GM18867 (cell line): ENCODE measurements around the gene MARS1.
"Not testable (repeated sequence)": the region's sequence is repeated elsewhere in the genome, so short reads cannot be mapped to it uniquely, and the experiment has no call there.

Experiments
- ATAC-seq: cut with Tn5 transposase; IDR thresholded peaks from one replicate; pipeline ENCODE4 v1.9.1; 2021; ENCODE audit warnings: mild to moderate bottlenecking, moderate library complexity; ENCODE audit not compliant: unreplicated experiment

The MARS1 gene

GRCh38 chr12:57547288-57548012 is 59.6 kb downstream of the MARS1 start:
- ATAC-seq = no peak

GRCh38 chr12:57548013-57548315 is 60.1 kb downstream of the MARS1 start:
- ATAC-seq = no peak

DNA sequence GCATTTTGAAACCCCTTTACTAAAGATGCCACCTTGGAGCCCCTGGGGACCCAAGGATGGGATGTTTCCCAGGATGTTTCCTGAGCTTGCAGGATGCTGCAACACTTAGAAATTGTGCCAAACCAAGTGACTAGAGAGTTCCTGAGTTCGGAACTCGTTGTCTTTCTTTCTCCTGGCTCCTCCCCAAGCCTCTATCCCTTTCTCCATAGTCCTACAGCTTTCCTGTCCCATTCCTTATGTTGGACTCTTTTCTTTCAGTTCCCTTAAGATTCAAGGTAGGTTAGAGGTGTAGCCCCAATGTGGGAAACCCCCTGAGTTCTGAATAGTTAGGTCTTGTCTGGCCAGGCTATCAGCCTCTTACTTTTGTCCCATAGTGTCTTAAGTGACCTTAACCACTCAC is 60.6 kb downstream of the MARS1 start:
- ATAC-seq = no peak

- ATAC-seq = no peak
Observed at GRCh38 chr12:57549203-57549908, 61.5 kb downstream of the MARS1 start.

- ATAC-seq = no peak
Observed at GRCh38 chr12:57549909-57550640, 62.2 kb downstream of the MARS1 start, which contains the start of gene KIF5A. Gene KIF5A, plus strand, starts transcription at chr12:57550044. Its CDS starts 228 bp downstream, at chr12:57550272.

DNA sequence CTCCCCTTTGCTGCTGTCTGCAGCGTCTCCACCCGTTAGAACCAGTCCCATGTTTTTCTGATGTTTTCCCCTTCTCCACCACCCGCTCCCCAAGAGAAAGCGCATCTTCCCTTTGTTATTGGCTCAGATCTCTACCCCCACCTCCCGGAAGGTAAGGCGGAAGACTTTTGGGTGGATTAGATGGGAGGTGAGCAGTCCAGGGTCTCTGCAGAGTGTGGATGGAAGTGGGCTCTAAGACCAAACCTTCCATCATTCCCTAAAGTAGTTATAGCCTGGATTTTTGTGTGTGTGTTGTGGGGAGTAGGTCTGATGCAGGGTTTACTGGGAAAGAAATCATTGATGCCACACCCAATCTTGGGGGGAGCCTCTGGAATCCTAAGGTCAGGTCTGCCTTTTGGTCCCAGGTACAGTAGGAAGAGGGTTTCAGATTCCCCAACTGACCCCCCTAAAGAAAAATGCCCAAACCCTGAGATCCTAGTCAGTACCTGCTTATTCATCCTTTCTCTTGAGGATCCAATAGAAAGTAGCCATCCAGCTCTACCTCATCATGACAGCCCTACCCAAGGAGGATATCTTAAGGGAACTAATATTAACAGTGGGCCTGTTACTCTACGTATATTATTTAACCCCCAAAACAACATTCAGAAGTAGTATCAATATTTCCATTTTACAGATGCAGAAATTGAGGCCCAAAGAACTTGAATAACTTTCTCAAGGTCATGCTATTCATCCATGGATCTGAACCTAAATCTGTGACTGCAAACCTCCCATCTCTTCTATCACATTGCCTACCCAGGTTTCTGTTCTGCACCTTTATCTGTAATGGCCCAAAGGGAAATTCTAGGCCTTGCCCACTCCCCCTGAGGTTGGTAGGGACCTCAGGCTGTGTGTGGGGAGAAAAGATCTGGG is 63.0 kb downstream of the MARS1 start:
- ATAC-seq = no peak

DNA sequence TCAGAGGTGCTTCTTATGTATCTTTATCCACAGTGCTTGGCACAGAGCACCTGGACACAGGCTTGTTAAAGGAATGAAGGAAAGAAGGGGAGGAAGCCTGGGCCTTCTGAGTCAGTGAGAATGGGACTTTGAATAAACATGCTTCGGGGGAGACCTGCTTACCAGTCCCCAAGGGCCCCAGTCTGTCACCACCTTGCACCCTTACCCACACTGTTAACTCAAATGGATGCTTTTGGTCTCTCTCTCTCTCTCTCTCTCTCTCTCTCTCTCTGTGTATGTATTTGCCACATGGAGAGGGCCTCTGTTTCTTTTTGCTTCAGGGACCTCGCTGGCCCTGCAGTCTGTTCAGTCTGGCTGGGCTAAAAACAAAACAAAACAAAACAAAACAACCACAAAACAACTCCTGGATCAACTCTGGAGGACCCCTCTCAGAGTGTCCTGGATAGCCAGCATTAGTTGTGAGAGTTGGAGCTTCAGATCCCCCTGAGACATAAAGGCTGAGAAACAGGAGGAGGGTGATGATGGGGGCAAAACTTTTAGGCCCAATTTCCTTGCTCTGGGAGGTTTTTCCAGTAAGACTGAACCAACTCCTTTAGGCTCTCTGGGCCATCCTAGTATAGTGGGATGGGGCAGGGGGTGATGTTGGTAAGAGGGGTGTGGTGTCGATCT is 63.9 kb downstream of the MARS1 start:
- no peak for ATAC-seq

GRCh38 chr12:57552306-57552651 is 64.4 kb downstream of the MARS1 start:
- ATAC-seq = no peak

DNA sequence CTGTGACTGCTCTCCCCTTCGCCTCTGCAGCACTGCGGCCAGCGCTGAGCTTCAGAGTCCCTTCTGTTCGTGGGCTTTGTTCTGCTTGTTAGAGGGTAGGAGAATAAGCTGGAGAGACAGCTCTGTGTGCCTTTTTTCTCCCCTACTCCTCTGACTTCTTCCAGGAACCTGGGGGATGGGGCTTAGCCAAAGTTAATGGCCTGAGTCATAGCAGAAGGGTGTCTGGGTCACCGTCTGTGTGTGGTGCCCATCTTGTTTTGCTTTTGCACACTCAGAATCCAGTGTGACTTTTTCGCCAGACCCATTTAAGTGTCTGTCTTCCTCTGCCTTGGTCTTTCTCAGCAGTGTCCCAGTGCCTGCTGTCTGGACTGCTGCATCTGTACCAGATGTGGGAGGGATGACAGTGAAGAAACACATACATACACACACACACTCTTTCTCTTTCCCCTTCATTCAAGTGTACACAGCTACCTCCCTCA is 65.0 kb downstream of the MARS1 start:
- ATAC-seq = no peak

GRCh38 chr12:57553343-57554202 is 65.7 kb downstream of the MARS1 start:
- no peak for ATAC-seq

- no peak for ATAC-seq
Observed at GRCh38 chr12:57554453-57554852, 66.6 kb downstream of the MARS1 start.

DNA sequence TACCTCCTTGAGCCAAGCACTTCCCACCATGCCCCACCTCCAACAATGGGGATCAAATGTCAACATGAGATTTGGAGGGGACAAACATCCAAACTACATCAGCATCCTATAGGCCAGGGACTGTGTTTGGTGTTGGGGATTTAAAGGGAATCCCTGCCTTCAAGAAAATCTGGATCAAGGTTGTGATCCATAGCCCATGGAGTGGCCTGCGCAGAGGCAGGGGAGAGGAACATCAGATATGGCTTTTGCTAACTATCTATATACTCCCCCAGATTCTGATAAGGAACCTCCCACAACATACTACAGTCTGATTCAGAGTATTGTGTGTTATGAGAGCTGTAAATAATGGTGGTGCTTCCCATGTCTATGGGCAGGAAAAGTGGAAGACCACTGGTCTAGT is 67.0 kb downstream of the MARS1 start:
- no peak for ATAC-seq

DNA sequence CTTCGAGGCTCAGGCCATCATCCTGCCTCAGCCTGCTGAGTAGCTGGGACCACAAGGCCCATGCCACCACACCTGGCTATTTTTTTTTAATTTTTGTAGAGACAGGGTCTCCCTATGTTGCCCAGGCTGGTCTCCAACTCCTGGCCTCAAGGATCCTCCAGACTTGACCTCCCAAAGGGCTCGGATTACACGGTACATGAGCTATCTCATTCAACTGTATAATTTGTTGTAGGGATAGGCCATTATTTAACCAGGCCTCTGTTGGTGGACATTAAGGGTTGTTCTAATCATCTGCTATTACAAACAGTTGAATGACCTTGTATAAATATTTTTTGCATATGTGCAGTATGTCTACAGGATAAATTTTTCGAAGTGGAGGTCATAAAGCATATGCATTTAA is 71.0 kb downstream of the MARS1 start:
- ATAC-seq = no peak

DNA sequence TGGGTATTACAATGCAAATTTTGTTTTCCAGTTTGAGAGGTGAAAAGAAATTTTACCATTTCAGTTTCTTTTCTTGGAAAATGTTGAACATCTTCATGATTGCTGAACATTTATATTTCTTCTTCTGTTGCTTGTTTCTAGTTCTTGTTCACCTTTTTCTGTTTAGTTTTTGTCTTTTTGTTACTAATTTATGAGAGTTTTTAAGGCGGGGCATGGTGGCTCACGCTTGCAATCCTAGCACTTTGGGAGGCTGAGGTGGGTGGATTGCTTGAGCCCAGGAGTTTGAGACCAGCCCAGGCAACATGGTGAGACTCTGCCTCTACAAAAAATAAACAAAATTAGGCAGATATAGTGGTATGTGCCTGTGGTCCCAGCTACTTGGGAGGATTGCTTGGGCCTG is 72.6 kb downstream of the MARS1 start:
- ATAC-seq = no peak

- ATAC-seq = not testable (repeated sequence)
Observed at GRCh38 chr12:57561117-57561516, 73.2 kb downstream of the MARS1 start.

GRCh38 chr12:57563358-57563757 is 75.5 kb downstream of the MARS1 start:
- no peak for ATAC-seq

DNA sequence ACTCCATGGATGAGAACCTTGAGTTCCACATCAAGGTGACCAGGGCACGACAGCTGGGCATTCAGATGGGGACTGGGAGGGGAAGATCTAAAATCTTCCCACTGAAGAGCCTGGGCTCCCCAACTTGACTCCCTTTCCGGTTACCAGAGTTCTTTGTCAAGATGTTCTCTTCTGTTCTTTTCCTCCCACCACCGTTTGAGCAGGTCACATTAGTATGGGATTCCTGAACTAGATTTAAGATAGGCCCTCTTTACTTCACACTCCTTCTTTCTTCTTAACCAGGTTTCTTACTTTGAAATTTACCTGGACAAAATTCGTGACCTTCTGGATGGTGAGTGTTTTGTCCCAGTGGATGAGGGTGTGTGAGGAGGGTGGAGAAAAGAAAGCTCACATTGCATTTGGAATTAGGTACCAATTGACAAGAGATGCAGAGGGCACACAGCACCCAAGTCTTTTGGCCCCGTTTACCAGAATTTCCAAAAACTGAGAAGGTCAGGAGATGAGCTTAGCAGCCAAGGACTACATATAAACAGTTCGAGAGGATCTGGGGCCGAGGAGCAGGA is 76.4 kb downstream of the MARS1 start:
- no peak for ATAC-seq
